ENCODE data around the gene CNTN2.

Gene CNTN2

GRCh38 chr1:205108464-205108863, 65.5 kb downstream of the CNTN2 start:
- Histone ChIP-seq H3K36me3 (ENCODE audit: insufficient read depth, low read length) (peaks cover 26% of the 10 kb centered on the region), H3K4me3 (ENCODE audit: low read length) (no peak overlapping the region), H3K4me2 (ENCODE audit: low read length) (no peak overlapping the region), H3K9me3 (replicated peaks; ENCODE audit: low read length) (no peaks in the 10 kb centered on the region), H3K9ac (ENCODE audit: low read depth, low read length) (no peak overlapping the region), H3K4me1 (ENCODE audit: control insufficient read depth, insufficient read depth, low read length) (no peaks in the 10 kb centered on the region), H3K27me3 (ENCODE audit: control insufficient read depth, insufficient read depth, low read length) (no peaks in the 10 kb centered on the region)

- no peaks in the 10 kb centered on the region for H3K4me1 ChIP-seq (ENCODE audit: control insufficient read depth, insufficient read depth, low read length)
- peaks cover 24% of the 10 kb centered on the region for H3K36me3 ChIP-seq (ENCODE audit: insufficient read depth, low read length)
- H3K27me3 ChIP-seq (ENCODE audit: control insufficient read depth, insufficient read depth, low read length): no peaks in the 10 kb centered on the region
- no peak overlapping the region for H3K4me2 ChIP-seq (ENCODE audit: low read length)
- H3K9ac ChIP-seq (ENCODE audit: low read depth, low read length): no peak overlapping the region
- H3K9me3 ChIP-seq (replicated peaks; ENCODE audit: low read length): no peaks in the 10 kb centered on the region
- no peak overlapping the region for H3K4me3 ChIP-seq (ENCODE audit: low read length)
Observed at GRCh38 chr1:205109269-205109668, 66.3 kb downstream of the CNTN2 start.

GRCh38 chr1:205109711-205110110, 66.7 kb downstream of the CNTN2 start:
- no peaks in the 10 kb centered on the region for H3K9me3 ChIP-seq (replicated peaks; ENCODE audit: low read length)
- H3K36me3 ChIP-seq (ENCODE audit: insufficient read depth, low read length): peaks cover 22% of the 10 kb centered on the region
- no peak overlapping the region for H3K9ac ChIP-seq (ENCODE audit: low read depth, low read length)
- no peaks in the 10 kb centered on the region for H3K27me3 ChIP-seq (ENCODE audit: control insufficient read depth, insufficient read depth, low read length)
- no peaks in the 10 kb centered on the region for H3K4me1 ChIP-seq (ENCODE audit: control insufficient read depth, insufficient read depth, low read length)
- H3K4me3 ChIP-seq (ENCODE audit: low read length): no peak overlapping the region
- H3K4me2 ChIP-seq (ENCODE audit: low read length): no peak overlapping the region

GRCh38 chr1:205111354-205111753, 68.3 kb downstream of the CNTN2 start:
- Histone ChIP-seq H3K4me3 (ENCODE audit: low read length) (no peak overlapping the region), H3K4me2 (ENCODE audit: low read length) (no peak overlapping the region), H3K4me1 (ENCODE audit: control insufficient read depth, insufficient read depth, low read length) (no peaks in the 10 kb centered on the region), H3K27me3 (ENCODE audit: control insufficient read depth, insufficient read depth, low read length) (no peaks in the 10 kb centered on the region), H3K36me3 (ENCODE audit: insufficient read depth, low read length) (peaks cover 11% of the 10 kb centered on the region), H3K9me3 (replicated peaks; ENCODE audit: low read length) (no peaks in the 10 kb centered on the region), H3K9ac (ENCODE audit: low read depth, low read length) (no peak overlapping the region)

- H3K9ac ChIP-seq (ENCODE audit: low read depth, low read length): no peak overlapping the region
- H3K4me1 ChIP-seq (ENCODE audit: control insufficient read depth, insufficient read depth, low read length): peaks cover 18% of the 10 kb centered on the region
- H3K27me3 ChIP-seq (ENCODE audit: control insufficient read depth, insufficient read depth, low read length): no peaks in the 10 kb centered on the region
- H3K4me3 ChIP-seq (ENCODE audit: low read length): no peak overlapping the region
- no peaks in the 10 kb centered on the region for H3K9me3 ChIP-seq (replicated peaks; ENCODE audit: low read length)
- peaks cover 8% of the 10 kb centered on the region for H3K36me3 ChIP-seq (ENCODE audit: insufficient read depth, low read length)
- H3K4me2 ChIP-seq (ENCODE audit: low read length): no peak overlapping the region
Observed at GRCh38 chr1:205118752-205119151, 75.7 kb downstream of the CNTN2 start.

- Histone ChIP-seq H3K36me3 (ENCODE audit: insufficient read depth, low read length) (no peaks in the 10 kb centered on the region), H3K4me3 (ENCODE audit: low read length) (peak within 1 kb of the TSS; percentile 79), H3K4me1 (ENCODE audit: control insufficient read depth, insufficient read depth, low read length) (peaks cover 18% of the 10 kb centered on the region), H3K4me2 (ENCODE audit: low read length) (peak within 1 kb of the TSS; percentile 81), H3K27me3 (ENCODE audit: control insufficient read depth, insufficient read depth, low read length) (no peaks in the 10 kb centered on the region), H3K9me3 (replicated peaks; ENCODE audit: low read length) (no peaks in the 10 kb centered on the region), H3K9ac (ENCODE audit: low read depth, low read length) (peak within 1 kb of the TSS; percentile 88)
Observed at GRCh38 chr1:205121660-205122488, 78.9 kb downstream of the CNTN2 start, which contains the start of gene RBBP5. TSS of gene RBBP5 (minus strand) at chr1:205121978. CDS start at chr1:205121873, 105 bp downstream.

- Histone ChIP-seq H3K4me3 (ENCODE audit: low read length) (peak overlapping the region; percentile 79), H3K36me3 (ENCODE audit: insufficient read depth, low read length) (no peaks in the 10 kb centered on the region), H3K4me2 (ENCODE audit: low read length) (peak overlapping the region; percentile 81), H3K4me1 (ENCODE audit: control insufficient read depth, insufficient read depth, low read length) (peaks cover 18% of the 10 kb centered on the region), H3K9me3 (replicated peaks; ENCODE audit: low read length) (no peaks in the 10 kb centered on the region), H3K9ac (ENCODE audit: low read depth, low read length) (peak overlapping the region; percentile 88), H3K27me3 (ENCODE audit: control insufficient read depth, insufficient read depth, low read length) (no peaks in the 10 kb centered on the region)
Observed at GRCh38 chr1:205122489-205122882, 79.5 kb downstream of the CNTN2 start.

- H3K9me3 ChIP-seq (replicated peaks; ENCODE audit: low read length): no peaks in the 10 kb centered on the region
- no peak overlapping the region for H3K4me2 ChIP-seq (ENCODE audit: low read length)
- H3K27me3 ChIP-seq (ENCODE audit: control insufficient read depth, insufficient read depth, low read length): no peaks in the 10 kb centered on the region
- no peak overlapping the region for H3K9ac ChIP-seq (ENCODE audit: low read depth, low read length)
- no peak overlapping the region for H3K4me3 ChIP-seq (ENCODE audit: low read length)
- peaks cover 18% of the 10 kb centered on the region for H3K4me1 ChIP-seq (ENCODE audit: control insufficient read depth, insufficient read depth, low read length)
- H3K36me3 ChIP-seq (ENCODE audit: insufficient read depth, low read length): no peaks in the 10 kb centered on the region
Observed at GRCh38 chr1:205124726-205125125, 81.7 kb downstream of the CNTN2 start.

GRCh38 chr1:205127646-205128045, 84.6 kb downstream of the CNTN2 start:
- peaks cover 3% of the 10 kb centered on the region for H3K4me1 ChIP-seq (ENCODE audit: control insufficient read depth, insufficient read depth, low read length)

More at GRCh38 chr1:205127646-205128045, 84.6 kb downstream of the CNTN2 start:
- H3K27me3 ChIP-seq (ENCODE audit: control insufficient read depth, insufficient read depth, low read length): no peaks in the 10 kb centered on the region
- H3K36me3 ChIP-seq (ENCODE audit: insufficient read depth, low read length): no peaks in the 10 kb centered on the region
- no peak overlapping the region for H3K4me2 ChIP-seq (ENCODE audit: low read length)
- no peak overlapping the region for H3K9ac ChIP-seq (ENCODE audit: low read depth, low read length)
- H3K4me3 ChIP-seq (ENCODE audit: low read length): no peak overlapping the region
- no peaks in the 10 kb centered on the region for H3K9me3 ChIP-seq (replicated peaks; ENCODE audit: low read length)
